Breast epithelium (tissue), 3 donors: ENCODE measurements around the gene HAND2.

Source experiments
- CTCF ChIP-seq, 3 donors: fragments of 450-650 bp; IDR thresholded peaks; one replicate each; pipeline ENCODE4 v1.5.1; 2016 to 2017; ENCODE audit warnings: antibody characterized with exemption in 3 of 3, mild to moderate bottlenecking in 3 of 3, moderate library complexity in 3 of 3
- POLR2A ChIP-seq: fragments of 450-650 bp; IDR thresholded peaks from one replicate; pipeline ENCODE4 v1.6.1; 2016; ENCODE audit warnings: antibody characterized with exemption, mild to moderate bottlenecking, moderate library complexity
- POLR2AphosphoS5 ChIP-seq, 3 donors: sonication (generic); formaldehyde crosslinking; IDR thresholded peaks; one replicate each; pipeline ENCODE4 v1.6.1; 2017; ENCODE audit warnings: antibody characterized with exemption in 3 of 3

- TF ChIP-seq CTCF (IDR thresholded peaks at IDR 0.05) = no peak
- TF ChIP-seq POLR2A = no peak
- TF ChIP-seq POLR2AphosphoS5 (IDR thresholded peaks at IDR 0.05) = no peak
Observed at GRCh38 chr4:173535165-173535902, 5.3 kb upstream of the HAND2 start.
